ENCODE results near the gene SLC43A2.
"Not testable (repeated sequence)": the region's sequence is repeated elsewhere in the genome, so short reads cannot be mapped to it uniquely, and the experiment has no call there.

The SLC43A2 gene

DNA sequence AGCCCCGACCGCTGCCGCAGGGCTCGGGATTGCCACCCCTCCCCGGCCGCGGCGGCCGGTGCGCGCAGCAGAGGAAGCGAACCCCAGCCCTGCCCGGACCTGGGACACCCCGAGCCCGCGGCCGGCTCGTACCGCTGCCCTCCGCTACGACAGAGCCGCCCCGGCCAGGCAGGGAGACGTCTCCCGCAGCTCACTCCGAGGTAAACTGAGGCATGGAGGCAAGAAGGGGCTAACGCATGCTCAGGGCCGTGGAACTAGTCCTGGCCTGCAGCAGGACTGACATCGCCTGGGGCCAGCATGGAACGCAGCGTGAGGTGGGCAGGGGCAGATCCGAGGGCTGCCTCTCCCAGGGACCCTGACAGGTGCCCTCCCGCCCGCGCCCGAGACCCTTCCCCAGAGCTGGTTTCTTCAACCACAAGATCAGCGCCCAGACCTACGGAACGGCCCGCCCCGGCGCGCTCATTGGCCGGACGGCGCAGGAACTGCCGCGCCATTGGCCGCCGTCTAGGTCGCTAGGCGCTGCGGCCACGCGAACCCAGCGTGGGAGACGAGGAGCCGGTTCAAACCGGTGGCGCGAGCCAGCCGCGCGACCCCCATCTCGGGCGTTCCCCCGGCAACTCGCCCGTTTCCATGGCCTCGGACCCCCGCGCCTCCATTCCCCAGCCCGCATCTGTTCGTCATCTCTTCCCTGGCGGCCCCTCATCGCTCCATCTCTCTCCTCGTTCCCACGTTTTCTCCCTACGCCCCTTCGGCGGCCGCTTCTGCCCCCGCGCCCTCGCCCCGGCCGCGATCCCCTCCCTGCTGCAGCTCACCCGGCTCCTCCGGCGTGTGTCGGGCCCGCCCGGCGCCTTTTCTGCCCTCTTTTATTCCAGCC lies at the start of gene SLC43A2:
Gene SLC43A2 (minus strand): TSS at position 853 of the 874 bp plus-strand sequence. CDS start 960 bp downstream, outside the sequence.
- FAIRE-seq (peak; percentile 95), DNase-seq (ENCODE audit: extremely low spot score, insufficient read length, low read depth) (peak; percentile 86)

DNA sequence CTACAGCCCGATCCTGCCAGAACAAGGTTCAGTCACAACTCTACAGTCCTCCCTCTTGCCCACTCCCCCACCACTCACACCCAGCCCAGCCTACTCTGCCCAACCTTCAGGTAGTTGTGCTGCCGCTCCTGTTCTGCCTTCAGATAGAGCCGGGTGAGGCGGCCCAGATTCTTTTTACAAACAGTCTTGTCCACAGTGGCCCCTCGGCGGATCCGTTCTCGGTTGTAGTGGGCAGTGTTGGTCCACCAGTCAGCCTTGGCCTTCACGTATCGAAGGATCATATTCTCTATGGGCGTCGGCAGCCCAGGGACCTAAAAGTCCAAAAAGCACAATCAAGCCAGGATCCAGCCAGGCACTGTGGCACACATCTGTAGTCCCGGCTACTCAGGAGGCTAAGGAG lies 47.8 kb upstream of the SLC43A2 start:
- no peak for DNase-seq (ENCODE audit: extremely low spot score, insufficient read length, low read depth)
- FAIRE-seq: no peak

DNA sequence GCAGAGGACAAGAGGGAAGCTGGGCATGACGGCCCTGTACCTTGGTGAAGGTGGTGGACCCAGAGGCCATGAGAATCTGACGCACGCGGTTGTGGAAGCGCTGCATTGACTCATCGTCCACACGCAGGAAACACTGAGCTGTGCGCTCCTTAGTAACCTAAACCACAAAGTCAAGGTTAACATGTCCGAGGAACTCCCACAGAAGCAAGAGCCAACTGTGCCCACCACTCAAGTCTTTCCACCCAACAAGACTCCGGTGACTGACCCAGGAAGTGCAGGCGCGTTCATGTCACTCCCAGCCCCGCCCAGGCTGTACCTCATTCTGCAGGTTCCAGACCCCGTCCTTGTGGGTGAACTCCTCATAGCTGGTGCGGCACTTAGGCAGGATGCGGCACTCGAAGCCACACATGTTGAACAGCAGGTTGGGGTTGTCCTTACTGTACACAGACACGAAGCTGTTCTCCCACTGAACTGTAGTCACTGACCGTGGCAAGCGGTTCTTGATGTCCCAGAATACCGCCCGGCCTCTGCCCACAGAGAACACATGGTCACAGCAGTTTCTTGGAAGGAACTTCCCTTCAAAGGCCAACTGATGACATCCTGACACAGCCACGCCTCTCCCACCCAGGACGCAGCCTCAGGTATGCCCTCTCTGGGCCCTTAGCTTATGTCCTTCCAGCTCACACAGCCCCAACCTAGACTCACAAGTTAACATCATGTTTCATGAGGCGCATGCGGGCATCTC lies 44.6 kb upstream of the SLC43A2 start:
- no peak for FAIRE-seq
- DNase-seq (ENCODE audit: extremely low spot score, insufficient read length, low read depth): no peak

DNA sequence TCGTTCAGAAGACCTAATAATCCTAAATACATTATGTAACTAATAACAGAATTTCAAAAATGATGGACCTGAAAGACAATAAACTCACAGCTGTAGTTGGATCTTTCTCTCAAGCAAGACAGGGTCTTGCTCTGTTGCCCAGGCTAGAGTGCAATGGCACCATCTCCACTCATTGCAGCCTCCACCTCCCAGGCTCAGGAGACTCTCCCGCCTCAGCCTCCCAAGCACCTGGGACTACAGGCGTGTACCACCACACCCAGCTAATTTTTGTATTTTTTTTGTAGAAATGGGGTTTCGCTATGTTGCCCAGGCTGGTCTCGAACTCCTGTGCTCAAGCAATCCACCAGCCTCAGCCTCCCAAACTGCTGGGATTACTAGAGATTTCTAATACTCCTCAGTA lies 35.3 kb upstream of the SLC43A2 start:
- not testable (repeated sequence) for DNase-seq (ENCODE audit: extremely low spot score, insufficient read length, low read depth); FAIRE-seq

DNA sequence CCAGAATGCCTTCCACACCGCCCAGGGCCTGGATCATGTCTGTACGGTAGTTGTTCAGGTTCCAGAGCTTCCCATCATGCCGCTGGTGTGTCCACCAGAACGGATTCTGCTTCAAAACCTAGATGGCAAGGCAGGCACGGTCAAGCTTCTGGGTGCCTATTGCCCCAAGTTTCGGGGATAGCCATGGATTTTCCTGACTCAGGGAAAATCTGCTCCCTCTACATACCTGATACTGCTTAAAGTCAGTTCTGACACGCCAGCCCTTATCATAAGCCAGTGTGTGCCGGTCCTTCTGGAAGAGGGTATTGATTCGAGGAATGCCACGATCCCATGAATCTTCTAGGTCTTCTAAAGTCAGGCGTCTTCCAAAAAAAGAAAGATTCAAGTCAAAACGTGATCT lies 32.4 kb upstream of the SLC43A2 start:
- no peak for FAIRE-seq
- DNase-seq (ENCODE audit: extremely low spot score, insufficient read length, low read depth): no peak

DNA sequence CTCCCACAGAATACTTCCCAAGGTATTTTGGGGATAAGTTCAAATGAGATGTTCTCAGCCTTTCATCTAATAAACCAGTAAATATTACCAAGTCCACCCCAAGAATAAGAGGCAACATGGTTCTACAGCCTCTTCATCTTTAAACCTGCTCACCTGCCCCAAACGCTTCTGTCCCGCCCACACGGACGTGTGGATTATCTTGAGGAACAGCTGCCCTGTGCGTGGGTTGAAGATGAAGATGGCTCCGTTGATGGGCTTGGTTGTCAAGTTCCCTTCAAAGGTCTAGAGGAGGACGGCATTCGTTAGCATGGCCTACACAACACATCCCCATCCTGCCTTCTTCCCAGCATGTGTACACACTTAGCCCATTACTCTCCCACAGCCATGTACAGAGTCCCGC lies 29.5 kb upstream of the SLC43A2 start:
- no peak for DNase-seq (ENCODE audit: extremely low spot score, insufficient read length, low read depth)
- no peak for FAIRE-seq

DNA sequence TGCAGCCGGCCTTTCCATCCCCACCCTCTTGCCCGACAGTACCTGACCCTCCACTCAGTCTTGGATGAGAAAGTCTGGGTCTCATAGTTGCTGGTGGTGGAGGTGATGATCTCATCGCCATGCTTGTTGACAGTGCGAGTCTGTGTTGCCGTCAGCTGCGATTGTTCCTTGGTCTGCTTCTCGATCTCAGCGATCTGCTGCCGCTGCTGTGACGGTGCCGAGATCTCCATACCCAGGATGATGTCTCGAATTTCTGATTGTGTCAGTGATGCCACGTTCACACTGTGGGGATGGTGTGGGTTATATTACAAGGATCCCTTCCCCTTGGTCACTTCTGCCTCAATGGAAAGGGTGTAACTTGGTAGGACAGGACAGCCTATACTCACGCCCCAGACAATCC lies 25.1 kb upstream of the SLC43A2 start:
- DNase-seq (ENCODE audit: extremely low spot score, insufficient read length, low read depth) (no peak), FAIRE-seq (no peak)

DNA sequence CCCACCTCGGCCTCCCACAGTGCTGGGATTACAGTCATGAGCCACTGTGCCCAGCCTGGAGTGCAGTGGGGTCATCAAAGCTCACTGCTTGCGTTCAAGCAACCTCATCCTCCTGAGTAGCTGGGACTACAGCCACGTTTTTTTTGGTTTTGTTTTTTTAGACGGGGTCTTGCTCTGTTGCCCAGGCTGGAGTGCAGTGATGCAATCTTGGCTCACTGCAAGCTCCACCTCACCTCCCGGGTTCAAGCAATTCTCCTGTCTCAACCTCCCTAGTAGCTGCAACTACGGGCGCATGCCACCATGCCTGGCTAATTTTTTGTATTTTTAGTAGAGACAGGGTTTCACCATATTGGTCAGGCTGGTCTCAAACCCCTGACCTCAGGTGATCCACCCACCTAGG lies 24.2 kb upstream of the SLC43A2 start:
- FAIRE-seq; DNase-seq (ENCODE audit: extremely low spot score, insufficient read length, low read depth): not testable (repeated sequence)

DNA sequence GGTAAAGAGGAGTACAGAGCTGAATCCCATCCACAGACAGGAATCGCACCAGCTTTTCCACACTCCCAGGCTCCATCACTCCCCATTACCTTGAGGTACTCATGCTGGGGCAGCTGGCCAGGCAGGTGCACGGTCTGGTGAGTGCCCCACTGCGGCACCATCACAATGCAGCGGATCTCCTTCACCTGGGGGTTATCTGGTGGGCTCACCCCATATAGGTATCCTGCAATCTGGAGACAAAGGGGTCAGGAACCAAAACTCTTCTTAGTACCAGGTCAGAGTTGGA lies 22.9 kb upstream of the SLC43A2 start:
- no peak for FAIRE-seq
- no peak for DNase-seq (ENCODE audit: extremely low spot score, insufficient read length, low read depth)

DNA sequence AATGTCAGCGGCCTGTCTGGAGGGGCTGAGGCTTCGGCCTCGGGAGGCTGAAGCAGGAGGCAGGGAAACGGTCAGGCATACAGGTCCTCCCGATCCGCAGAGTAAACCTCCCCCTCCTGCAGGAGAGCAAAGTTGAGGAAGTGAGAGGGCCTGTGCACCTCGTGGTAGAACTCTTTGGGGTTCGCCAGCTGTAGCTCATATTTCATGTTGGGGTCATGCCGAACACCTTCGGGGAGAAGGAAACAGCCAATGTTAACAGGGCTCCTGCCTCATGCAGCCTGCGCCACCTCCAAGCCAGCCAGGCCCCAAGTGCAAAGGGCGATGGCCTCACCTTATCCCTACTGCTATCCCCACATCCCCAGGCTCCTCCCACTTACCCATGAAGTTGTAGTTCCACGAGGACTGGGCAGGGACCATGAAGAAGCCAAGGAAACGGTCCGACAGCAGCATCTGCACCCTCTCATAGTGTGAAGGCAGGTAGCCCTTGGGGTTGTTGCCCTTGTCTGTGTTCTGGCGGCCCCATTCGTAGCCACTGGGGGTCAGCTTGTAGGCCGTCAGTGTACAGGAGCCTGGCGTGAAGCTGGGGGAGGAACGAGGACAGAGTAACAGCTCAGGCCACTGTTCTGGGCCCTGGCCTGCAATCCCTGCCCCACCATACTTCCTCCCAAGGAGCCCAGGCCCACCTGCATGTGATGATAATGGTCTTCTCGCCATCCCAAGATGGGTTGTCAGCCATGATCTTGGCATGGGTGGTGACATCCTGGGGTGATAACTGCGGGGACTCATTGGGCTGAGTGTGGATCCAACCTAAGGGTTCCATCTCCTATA lies 22.3 kb upstream of the SLC43A2 start:
- DNase-seq (ENCODE audit: extremely low spot score, insufficient read length, low read depth) (no peak), FAIRE-seq (no peak)

DNA sequence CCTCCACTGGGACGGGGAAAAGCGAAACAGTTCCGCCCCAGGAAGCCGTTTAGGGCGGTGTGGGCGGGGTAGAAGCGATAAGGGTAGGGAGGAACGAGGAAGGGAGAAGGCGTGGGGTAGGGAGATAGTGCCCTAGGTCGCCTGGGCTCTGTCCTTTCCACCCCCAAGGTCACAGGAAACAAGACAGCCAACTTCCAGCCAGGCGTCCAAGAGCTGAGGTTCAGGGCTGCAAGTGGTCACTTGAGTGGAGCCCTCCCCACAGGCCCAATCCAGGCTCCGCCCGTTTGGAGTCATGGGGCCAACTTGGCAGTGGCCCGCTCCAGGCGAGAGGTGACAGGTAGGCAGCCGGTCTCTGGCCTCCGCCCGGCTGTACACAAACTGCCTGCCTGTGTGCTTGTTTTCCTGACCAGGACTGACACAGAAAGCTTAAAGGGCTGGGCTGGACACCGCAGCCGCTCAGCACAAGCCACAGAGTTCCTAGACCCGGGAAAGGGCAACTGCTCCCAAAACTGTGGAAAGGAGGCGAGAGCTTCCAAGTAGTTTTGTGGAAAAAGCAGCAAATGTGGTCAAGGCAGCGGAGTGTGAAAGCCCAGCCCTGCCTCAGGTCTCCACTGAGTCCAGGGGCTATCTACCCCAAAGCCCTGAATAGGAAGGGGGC lies 21.3 kb upstream of the SLC43A2 start, which contains the start of gene RILP:
Gene RILP (minus strand): TSS at position 23 of the 658 bp plus-strand sequence. CDS start 62 bp downstream, outside the sequence.
- no peak for FAIRE-seq

DNA sequence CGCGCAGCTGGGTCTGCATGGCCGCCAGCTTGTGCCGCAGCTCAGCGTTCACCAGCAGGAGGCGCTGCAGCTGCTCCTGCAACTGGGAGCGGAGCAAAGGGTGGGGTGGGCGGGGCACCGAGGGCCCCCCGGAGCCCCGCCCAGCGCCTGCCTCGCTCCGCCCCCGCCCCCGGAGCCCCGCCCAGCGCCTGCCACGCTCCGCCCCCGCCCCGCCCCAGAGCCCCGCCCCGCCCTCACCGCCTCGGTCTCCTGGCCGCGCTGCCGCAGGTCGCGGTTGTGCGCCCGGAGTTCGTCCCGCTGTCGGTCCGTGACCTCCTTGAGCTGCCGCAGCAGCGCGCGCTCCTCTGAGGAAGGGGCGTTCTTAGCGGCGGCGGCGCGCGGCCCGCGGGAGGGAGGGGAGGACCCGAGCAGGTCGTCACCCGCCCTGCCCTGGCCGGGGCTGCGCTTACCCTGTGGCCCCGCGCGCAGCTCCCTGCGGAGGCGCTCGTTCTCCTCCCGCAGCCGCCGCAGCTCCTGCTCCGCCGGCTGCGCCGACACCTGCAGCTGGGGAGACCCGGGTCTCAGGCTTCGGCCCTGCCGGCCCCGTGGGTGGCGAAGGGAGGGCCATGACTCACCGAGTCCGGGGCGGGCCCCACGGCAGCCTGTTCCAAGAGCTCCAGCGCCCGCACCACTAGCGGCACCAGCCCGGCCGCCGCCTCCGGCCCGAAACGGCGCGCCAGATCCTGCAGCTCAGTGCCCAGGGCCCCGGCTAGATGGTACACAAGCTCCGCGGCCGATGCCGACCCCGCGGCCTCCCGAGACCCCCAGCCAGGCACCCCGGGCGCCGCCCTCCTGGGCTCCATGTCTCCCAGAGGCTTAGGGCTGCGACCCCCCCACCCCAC lies 20.6 kb upstream of the SLC43A2 start:
- FAIRE-seq (peak; percentile 89), DNase-seq (ENCODE audit: extremely low spot score, insufficient read length, low read depth) (peak; percentile 92)

More for the DNA sequence above, 21.3 kb upstream of the SLC43A2 start, which contains the start of gene RILP:
- DNase-seq (ENCODE audit: extremely low spot score, insufficient read length, low read depth): no peak

DNA sequence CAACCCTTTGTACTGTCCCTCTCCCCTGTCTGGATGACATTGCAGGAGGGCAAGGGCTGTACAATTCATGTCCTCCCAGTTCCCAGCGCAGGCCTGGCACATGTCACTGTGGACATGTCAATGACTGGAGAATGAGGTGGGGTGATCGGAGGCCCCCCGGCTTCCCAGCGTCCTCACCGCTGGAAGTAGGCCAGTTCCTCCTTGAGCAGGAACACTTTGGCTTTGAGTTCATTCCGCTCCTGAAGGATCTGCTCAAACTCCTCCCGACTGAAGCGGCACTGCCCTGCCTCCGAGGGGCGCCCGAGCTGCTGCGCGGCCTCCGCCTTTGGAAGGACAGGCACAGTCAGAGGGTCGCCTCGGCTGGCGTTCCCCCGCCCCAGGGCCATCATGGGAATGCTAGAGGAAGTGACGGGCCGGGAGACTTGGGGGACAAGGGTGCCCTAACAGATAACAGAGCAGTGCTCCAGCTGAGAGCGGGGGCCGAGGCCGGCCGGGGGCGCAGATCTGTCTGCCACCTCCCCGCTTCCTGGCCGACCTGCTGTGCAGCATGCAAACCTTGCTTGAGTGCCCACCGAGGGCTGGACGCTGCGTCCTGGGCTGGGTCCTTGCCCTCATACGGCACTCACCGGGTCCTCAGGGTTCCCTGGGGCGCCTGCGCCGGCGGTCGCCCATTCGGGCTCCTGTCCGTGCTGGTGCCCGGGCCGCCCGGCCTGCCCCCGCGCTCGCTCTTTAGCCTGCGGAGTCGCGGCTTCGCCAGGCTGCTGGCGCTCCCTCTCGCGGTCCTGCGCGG lies 19.7 kb upstream of the SLC43A2 start:
- no peak for FAIRE-seq
- no peak for DNase-seq (ENCODE audit: extremely low spot score, insufficient read length, low read depth)

DNA sequence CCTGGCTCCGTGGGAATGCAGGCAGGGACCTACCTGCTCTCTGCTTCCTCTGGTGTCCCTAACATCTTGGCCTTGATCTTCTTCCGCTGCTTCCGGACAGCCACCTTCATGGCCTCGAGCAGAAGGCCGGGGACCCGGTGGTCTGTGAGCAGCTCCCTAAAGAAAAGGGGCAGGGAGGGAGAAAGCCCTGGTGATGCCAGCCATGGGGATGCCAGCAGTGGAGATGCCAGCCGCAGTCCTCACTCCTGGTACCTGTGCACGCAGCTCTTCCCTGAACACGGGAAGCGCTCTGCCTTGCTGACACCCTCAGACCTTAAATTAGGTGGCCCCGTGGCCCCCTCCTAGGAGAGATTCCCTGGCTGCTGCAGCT lies 19.2 kb upstream of the SLC43A2 start:
- DNase-seq (ENCODE audit: extremely low spot score, insufficient read length, low read depth): no peak
- FAIRE-seq: no peak

DNA sequence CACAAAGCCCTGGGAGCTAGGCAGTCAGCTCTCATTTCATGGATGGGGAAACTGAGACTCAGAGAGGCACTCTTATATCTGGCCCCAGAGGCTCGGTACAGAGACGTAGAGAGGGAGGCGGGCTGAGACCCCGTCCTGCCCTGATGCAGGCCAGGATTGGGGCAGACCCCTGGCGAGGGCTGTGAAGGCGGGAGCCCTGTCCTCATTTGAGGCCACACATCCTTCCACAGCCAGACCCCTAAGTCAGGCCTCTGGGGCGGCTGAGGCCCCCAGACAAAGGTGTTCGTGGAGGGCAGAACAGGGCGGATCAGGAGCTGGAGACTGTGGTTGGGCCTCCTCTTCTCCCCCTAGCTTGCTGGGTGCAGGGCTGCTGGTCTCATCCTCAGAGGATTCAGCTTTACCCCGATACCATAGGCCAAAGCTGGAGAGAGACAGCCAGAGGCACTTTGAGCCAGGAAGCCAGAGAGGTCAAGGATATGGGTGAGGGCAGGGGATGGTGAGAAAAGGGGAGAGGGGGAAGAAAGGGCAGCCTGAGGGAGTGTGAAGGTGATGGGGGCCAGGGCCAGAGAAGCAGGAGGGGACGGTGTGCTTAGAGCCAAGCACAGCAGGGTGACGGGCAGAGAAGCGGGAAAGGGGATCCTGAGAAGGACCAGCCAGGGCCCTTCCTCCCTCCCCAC lies 17.7 kb upstream of the SLC43A2 start:
- no peak for DNase-seq (ENCODE audit: extremely low spot score, insufficient read length, low read depth)
- FAIRE-seq: no peak

DNA sequence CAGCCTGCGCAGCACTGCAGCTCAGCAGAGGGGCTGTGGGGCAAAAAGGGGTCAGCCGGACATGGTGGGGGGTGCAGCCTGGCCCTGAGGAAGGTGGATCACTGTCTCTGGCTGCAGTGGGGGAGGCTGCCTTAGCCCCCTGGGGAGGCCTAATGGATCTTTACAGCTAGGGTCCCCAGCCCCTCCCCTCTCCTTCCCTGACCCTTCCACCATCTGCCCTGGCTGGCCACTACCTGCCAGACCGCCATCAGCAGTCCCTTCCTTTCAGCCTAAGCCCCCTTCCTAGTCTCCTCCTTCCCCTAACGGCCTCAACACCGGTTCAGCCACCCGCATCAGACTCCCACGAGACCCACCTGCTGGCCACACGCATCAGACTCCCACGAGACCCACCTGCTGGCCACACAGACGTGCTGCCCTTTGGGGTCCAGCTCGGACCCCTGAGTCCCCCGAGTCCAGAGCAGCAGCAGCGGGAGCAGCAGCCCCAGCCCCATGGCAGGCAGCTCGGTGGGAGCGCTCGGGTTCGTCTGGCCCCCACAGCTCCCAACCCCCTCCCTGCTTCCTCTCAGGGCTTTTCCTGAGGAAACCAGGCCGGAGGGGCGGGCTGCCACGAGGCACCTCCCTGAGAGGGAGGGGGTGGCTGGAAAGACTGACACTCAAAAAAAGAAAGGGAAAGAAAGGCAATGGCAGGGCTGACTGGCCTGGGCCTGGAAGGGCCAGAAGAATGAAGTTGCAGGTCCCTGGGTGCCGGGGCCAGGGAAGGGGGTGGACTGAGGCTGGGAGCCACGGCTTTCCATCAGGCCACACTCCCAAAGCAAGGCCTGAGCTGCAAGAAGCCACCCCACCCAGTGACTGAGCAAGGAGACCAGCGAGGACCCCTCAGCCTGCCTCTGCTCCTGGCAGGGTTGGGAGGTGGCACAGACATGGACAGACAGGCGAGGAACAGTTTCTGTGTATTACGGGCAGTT lies 16.9 kb upstream of the SLC43A2 start, which contains the start of gene SCARF1:
Gene SCARF1 (minus strand): TSS at position 526 of the 965 bp plus-strand sequence. CDS start 35 bp downstream, at position 491.
- no peak for DNase-seq (ENCODE audit: extremely low spot score, insufficient read length, low read depth)
- peak; percentile 36 for FAIRE-seq
